A549 (cell line): ENCODE measurements around the gene MAPK13. TPM values are rescaled to one million over a fixed set of nuclear protein-coding genes. Genes with fewer than 3 reads are reported as not detected.

Experiments used
- ATAC-seq, 2 experiments: fragments of 200-7000 bp in 1 of 2; fragments of >200 bp in 1 of 2; cut with Nextera tagmentation in 1 of 2; cut with Tn5 transposase in 1 of 2; 3 replicates each; pipeline versions ENCODE4 v1.8.0 to v1.9.1; 2018 to 2020; ENCODE audit warnings: mild to moderate bottlenecking in 1 of 2, moderate library complexity in 1 of 2
- CTCF ChIA-PET: fragments of 300-600 bp; sonication (Branson Sonifier 250); formaldehyde crosslinking; extraction: SDS; loops from one replicate; lab custom pipeline; 2021; ENCODE audit warnings: antibody characterized with exemption, inconsistent platforms; lab: Yijun Ruan, JAX
- POLR2A ChIA-PET: fragments of 350-600 bp; formaldehyde crosslinking; extraction: SDS; loops from one replicate; lab custom pipeline; 2021; ENCODE audit warnings: antibody characterized with exemption, inconsistent platforms; lab: Yijun Ruan, JAX
- DNase-seq, 2 experiments: peaks; one replicate each; pipeline versions ENCODE4 v3.0.0 to v3.0.0-alpha.2; 2011 to 2016; ENCODE audit warnings: low read depth in 1 of 2, low spot score in 1 of 2
- FAIRE-seq: peaks from 2 replicates; lab custom pipeline; 2011; peaks lifted over from hg19 to GRCh38; lab: Jason Lieb, UNC
- H3K27ac ChIP-seq, 2 experiments: fragments of >200 bp; sonication (Bioruptor Twin); formaldehyde crosslinking; 3 replicates each; pipeline ENCODE4 v1.5.1; 2016 to 2017
- H3K4me1 ChIP-seq: fragments of >200 bp; sonication (Bioruptor Twin); formaldehyde crosslinking; 3 replicates; pipeline ENCODE4 v1.6.1; 2016
- H3K4me2 ChIP-seq: fragments of >200 bp; sonication (Bioruptor Twin); formaldehyde crosslinking; 3 replicates; pipeline ENCODE4 v1.6.1; 2016
- H3K4me3 ChIP-seq: fragments of >200 bp; sonication (Bioruptor Twin); formaldehyde crosslinking; 3 replicates; pipeline ENCODE4 v1.5.1; 2016
- H3K9me3 ChIP-seq: fragments of >200 bp; sonication (Bioruptor Twin); formaldehyde crosslinking; 3 replicates; pipeline ENCODE4 v1.6.1; 2016
- CEBPB ChIP-seq, 2 experiments: fragments of >200 bp in 1 of 2; sonication (Bioruptor Twin) in 1 of 2; formaldehyde crosslinking in 1 of 2; IDR thresholded peaks; 2 replicates each; pipeline ENCODE4 v1.6.1; 2012 to 2016
- CHD4 ChIP-seq: fragments of 200-600 bp; sonication (generic); IDR thresholded peaks from 2 replicates; pipeline ENCODE4 v1.6.1; 2016; ENCODE audit warnings: antibody characterized with exemption, mild to moderate bottlenecking, borderline replicate concordance
- EHMT2 ChIP-seq: fragments of 200-600 bp; sonication (generic); IDR thresholded peaks from 2 replicates; pipeline ENCODE4 v1.6.1; 2016; ENCODE audit warnings: antibody characterized with exemption, low read depth, mild to moderate bottlenecking, moderate library complexity
- FOXS1 ChIP-seq: fragments of 250-450 bp; sonication (Bioruptor Pico); IDR thresholded peaks from 2 replicates; pipeline ENCODE4 v1.5.0; 2020; ENCODE audit warnings: mild to moderate bottlenecking, moderate library complexity
- HOXA7 ChIP-seq: fragments of 250-450 bp; sonication (Bioruptor Pico); IDR thresholded peaks from 2 replicates; pipeline ENCODE4 v1.5.0; 2020; ENCODE audit warnings: mild to moderate bottlenecking, moderate library complexity
- JUN ChIP-seq, 2 experiments: fragments of >200 bp; sonication (Bioruptor Twin); formaldehyde crosslinking; IDR thresholded peaks; 2 replicates in 1 of 2; 3 replicates in 1 of 2; pipeline ENCODE4 v1.6.1; 2016 to 2017
- KDM1A ChIP-seq: fragments of 200-600 bp; sonication (generic); IDR thresholded peaks from 2 replicates; pipeline ENCODE4 v1.6.1; 2016; ENCODE audit warnings: low read depth, mild to moderate bottlenecking
- KDM5A ChIP-seq: fragments of 200-600 bp; sonication (generic); IDR thresholded peaks from 2 replicates; pipeline ENCODE4 v1.6.1; 2016; ENCODE audit warnings: antibody characterized with exemption, mild to moderate bottlenecking
- NPAS2 ChIP-seq: fragments of 250-450 bp; sonication (Bioruptor Pico); IDR thresholded peaks from 2 replicates; pipeline ENCODE4 v1.8.0; 2022; ENCODE audit warnings: mild to moderate bottlenecking, moderate library complexity, borderline replicate concordance
- NR3C1 ChIP-seq: fragments of >200 bp; sonication (Bioruptor Twin); formaldehyde crosslinking; IDR thresholded peaks from 3 replicates; pipeline ENCODE4 v1.6.1; 2017
- PHF8 ChIP-seq: fragments of 200-600 bp; sonication (generic); IDR thresholded peaks from 2 replicates; pipeline ENCODE4 v1.6.1; 2016; ENCODE audit warnings: low read depth, mild to moderate bottlenecking, antibody characterized with exemption, moderate library complexity, borderline replicate concordance
- POLR2AphosphoS2 ChIP-seq: conservative IDR thresholded peaks from 2 replicates; pipeline ENCODE4 v1.6.1; 2012; ENCODE audit warnings: low read length, improper control_type of control experiment, inconsistent platforms
- RARB ChIP-seq: fragments of 250-450 bp; sonication (Bioruptor Pico); IDR thresholded peaks from 2 replicates; pipeline ENCODE4 v1.8.0; 2021; ENCODE audit warnings: mild to moderate bottlenecking, moderate library complexity
- SMC3 ChIP-seq: fragments of >200 bp; sonication (Bioruptor Twin); formaldehyde crosslinking; IDR thresholded peaks from 3 replicates; pipeline ENCODE4 v1.6.1; 2018; ENCODE audit warnings: inconsistent platforms
- SREBF2 ChIP-seq: fragments of 450-650 bp; IDR thresholded peaks from 2 replicates; pipeline ENCODE4 v1.6.1; 2014; ENCODE audit warnings: mild to moderate bottlenecking, moderate library complexity
- TFCP2L1 ChIP-seq: fragments of 250-450 bp; sonication (Bioruptor Pico); IDR thresholded peaks from 2 replicates; pipeline ENCODE4 v1.5.0; 2021; ENCODE audit warnings: mild to moderate bottlenecking
- ZFP36 ChIP-seq: fragments of 450-650 bp; IDR thresholded peaks from 2 replicates; pipeline ENCODE4 v1.6.1; 2014; ENCODE audit warnings: borderline replicate concordance; ENCODE audit not compliant: partially characterized antibody
- ZNF302 ChIP-seq: fragments of 250-450 bp; sonication (Bioruptor Pico); IDR thresholded peaks from 2 replicates; pipeline ENCODE4 v1.9.0; 2021; ENCODE audit warnings: inconsistent platforms, mild to moderate bottlenecking, moderate library complexity
- WGBS: methylation state at CpG from one replicate; pipeline ENCODE4 v1.1.6; 2017; ENCODE audit errors: missing lambda C conversion rate; 5-methylcytosine and 5-hydroxymethylcytosine counted together
- polyA plus RNA-seq, 4 experiments: library from polyadenylated mRNA; depleted of rRNA in 3 of 4; stranded (reverse); fragments of >200 nt; fragmentation: RNase III in 1 of 4; extraction: RNeasy Plus Mini Kit Qiagen cat#74134 plus additional on column Dnase treatment in 1 of 4; gene quantifications; 2 replicates in 3 of 4; 3 replicates in 1 of 4; pipeline ENCODE4 v1.2.3, GENCODE V29; 2011 to 2017
- TF ChIP-seq, protein P1 (sequence below): fragments of 250-450 bp; sonication (Bioruptor Pico); IDR thresholded peaks from 2 replicates; pipeline ENCODE4 v1.5.0; 2020; ENCODE audit warnings: low read depth, mild to moderate bottlenecking, moderate library complexity
- TF ChIP-seq, protein P2 (sequence below): fragments of >200 bp; sonication (Bioruptor Twin); formaldehyde crosslinking; IDR thresholded peaks from 3 replicates; pipeline ENCODE4 v1.5.1; 2016
- TF ChIP-seq, protein P3 (sequence below): IDR thresholded peaks from 2 replicates; pipeline ENCODE4 v1.6.1; 2012
- TF ChIP-seq, protein P4 (sequence below): fragments of >200 bp; sonication (Bioruptor Twin); formaldehyde crosslinking; IDR thresholded peaks from 3 replicates; pipeline ENCODE4 v1.6.1; 2016

Gene MAPK13
- polyA plus RNA-seq, 2 of the 4 experiments (the other 2 are of a cell fraction): 0.45 to 0.63 TPM

DNA sequence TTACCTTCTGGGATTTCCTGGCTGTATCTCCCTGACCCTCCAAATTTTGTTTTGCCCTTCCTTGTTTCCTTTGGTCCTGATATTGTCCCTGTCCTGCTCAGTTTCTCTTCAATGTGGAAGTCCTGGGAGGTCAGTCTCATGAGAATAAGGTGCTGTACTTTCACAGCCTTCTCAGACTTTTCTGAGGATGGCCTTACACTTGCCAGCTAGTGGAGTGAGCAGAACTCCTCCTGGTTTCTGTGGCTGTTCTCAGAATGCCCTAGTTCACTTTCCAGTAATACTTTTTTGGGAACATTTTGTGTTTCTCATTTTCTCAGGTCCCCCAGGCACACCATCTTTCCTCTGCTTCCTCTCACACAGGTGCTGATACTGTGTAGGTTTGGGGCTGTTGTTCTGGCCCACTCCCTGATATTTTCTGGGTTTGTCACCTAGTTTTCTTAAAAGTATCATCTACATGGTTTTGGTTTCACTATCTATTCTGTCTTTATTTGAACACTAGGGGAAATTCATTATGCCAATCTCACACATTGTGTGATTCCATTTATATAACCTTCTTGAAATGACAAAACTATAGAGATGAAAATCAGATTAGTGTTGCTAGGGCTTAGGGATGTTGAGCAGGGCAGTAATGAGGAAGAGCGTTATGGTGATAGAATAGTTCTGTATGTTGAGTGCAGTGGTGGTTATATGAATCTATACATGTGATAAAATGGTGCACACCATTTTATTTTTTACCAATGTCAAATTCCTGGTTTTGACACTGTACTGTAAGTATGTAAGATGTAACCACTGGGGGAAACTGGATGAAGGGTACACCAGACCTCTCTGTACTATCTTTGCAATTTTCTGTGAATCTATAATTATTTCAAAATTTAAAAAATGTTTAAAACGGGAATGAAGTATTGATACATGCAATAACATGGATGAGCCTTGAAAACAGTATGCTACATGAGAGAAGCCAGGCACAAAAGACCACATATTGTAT is 39.0 kb downstream of the MAPK13 start:
- ChIA-PET CTCF (interaction anchor here (1.1 kb wide), 1 partner anchor 171 kb away, joined by 3 read pairs; no protein-coding TSS in a partner anchor), POLR2A (no interaction called here)
- FAIRE-seq: no peak
- ATAC-seq: no peak
- Histone ChIP-seq H3K4me2 (no peak overlapping the region), H3K4me3 (no peak overlapping the region), H3K27ac (no peak overlapping the region)
- no peak for DNase-seq
- TF ChIP-seq KDM5A (no peak), TFCP2L1 (CRISPR knock-in tag) (no peak), SMC3 (no peak), NR3C1 (no peak), NPAS2 (CRISPR knock-in tag) (no peak), KDM1A (no peak), ZNF302 (CRISPR knock-in tag) (no peak)
- TF ChIP-seq, protein P1, sequence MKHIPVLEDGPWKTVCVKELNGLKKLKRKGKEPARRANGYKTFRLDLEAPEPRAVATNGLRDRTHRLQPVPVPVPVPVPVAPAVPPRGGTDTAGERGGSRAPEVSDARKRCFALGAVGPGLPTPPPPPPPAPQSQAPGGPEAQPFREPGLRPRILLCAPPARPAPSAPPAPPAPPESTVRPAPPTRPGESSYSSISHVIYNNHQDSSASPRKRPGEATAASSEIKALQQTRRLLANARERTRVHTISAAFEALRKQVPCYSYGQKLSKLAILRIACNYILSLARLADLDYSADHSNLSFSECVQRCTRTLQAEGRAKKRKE: no peak
- TF ChIP-seq, protein P2, sequence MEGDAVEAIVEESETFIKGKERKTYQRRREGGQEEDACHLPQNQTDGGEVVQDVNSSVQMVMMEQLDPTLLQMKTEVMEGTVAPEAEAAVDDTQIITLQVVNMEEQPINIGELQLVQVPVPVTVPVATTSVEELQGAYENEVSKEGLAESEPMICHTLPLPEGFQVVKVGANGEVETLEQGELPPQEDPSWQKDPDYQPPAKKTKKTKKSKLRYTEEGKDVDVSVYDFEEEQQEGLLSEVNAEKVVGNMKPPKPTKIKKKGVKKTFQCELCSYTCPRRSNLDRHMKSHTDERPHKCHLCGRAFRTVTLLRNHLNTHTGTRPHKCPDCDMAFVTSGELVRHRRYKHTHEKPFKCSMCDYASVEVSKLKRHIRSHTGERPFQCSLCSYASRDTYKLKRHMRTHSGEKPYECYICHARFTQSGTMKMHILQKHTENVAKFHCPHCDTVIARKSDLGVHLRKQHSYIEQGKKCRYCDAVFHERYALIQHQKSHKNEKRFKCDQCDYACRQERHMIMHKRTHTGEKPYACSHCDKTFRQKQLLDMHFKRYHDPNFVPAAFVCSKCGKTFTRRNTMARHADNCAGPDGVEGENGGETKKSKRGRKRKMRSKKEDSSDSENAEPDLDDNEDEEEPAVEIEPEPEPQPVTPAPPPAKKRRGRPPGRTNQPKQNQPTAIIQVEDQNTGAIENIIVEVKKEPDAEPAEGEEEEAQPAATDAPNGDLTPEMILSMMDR: no peak
- TF ChIP-seq, all 56 proteins: peak for 0
- no peaks in the 10 kb centered on the region for H3K9me3 ChIP-seq
- no peaks in the 10 kb centered on the region for H3K4me1 ChIP-seq
- 76% methylated on average over 2 of the region's 2 CpGs for WGBS

DNA sequence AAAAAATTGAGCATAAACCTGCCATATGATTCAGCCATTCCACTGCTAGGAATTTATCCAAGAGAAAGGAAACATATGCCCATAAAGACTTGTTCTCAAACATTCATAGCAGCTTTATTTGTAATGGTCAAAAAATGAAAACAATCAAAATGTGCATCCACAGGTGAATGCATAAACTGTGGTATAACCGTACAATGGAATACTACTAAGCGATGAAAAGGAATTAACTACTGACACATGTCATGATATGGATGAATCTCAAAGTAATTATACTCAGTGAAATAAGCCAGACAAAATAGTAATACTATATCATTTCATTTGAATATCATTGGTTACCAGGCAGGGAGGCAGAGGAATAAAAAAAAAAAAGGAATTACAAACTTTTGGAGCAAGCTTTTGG is 40.4 kb downstream of the MAPK13 start:
- H3K27ac ChIP-seq: no peak overlapping the region
- no peak overlapping the region for H3K4me2 ChIP-seq
- TF ChIP-seq, protein P1: no peak
- TF ChIP-seq CEBPB (IDR thresholded peaks at IDR 0.05) (no peak), JUN (IDR thresholded peaks at IDR 0.05) (no peak), RARB (CRISPR knock-in tag) (no peak), EHMT2 (no peak), KDM5A (no peak), POLR2AphosphoS2 (no peak), CHD4 (no peak), PHF8 (no peak), NR3C1 (no peak), ZFP36 (no peak), FOXS1 (CRISPR knock-in tag) (no peak), SREBF2 (no peak), HOXA7 (CRISPR knock-in tag) (no peak)
- TF ChIP-seq, protein P3, sequence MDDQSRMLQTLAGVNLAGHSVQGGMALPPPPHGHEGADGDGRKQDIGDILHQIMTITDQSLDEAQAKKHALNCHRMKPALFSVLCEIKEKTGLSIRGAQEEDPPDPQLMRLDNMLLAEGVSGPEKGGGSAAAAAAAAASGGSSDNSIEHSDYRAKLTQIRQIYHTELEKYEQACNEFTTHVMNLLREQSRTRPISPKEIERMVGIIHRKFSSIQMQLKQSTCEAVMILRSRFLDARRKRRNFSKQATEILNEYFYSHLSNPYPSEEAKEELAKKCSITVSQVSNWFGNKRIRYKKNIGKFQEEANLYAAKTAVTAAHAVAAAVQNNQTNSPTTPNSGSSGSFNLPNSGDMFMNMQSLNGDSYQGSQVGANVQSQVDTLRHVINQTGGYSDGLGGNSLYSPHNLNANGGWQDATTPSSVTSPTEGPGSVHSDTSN: no peak
- TF ChIP-seq, protein P4, sequence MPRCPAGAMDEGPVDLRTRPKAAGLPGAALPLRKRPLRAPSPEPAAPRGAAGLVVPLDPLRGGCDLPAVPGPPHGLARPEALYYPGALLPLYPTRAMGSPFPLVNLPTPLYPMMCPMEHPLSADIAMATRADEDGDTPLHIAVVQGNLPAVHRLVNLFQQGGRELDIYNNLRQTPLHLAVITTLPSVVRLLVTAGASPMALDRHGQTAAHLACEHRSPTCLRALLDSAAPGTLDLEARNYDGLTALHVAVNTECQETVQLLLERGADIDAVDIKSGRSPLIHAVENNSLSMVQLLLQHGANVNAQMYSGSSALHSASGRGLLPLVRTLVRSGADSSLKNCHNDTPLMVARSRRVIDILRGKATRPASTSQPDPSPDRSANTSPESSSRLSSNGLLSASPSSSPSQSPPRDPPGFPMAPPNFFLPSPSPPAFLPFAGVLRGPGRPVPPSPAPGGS: no peak
- ChIA-PET CTCF (interaction anchor here (1.5 kb wide), 1 partner anchor 13 kb away, joined by 3 read pairs; no protein-coding TSS in a partner anchor), POLR2A (interaction anchor here (0.6 kb wide), 1 partner anchor 646 kb away, joined by 3 read pairs; no protein-coding TSS in a partner anchor)
- DNase-seq: no peak
- 94% methylated on average over 2 of the region's 2 CpGs for WGBS
- H3K4me3 ChIP-seq: no peak overlapping the region
- no peak for FAIRE-seq
- no peaks in the 10 kb centered on the region for H3K9me3 ChIP-seq
- H3K4me1 ChIP-seq: no peaks in the 10 kb centered on the region
- no peak for ATAC-seq
